Esophagus muscularis mucosa (tissue), 4 donors: ENCODE data around the gene RBM15B.

Experiments
- EP300 ChIP-seq: sonication (generic); formaldehyde crosslinking; IDR thresholded peaks from one replicate; pipeline ENCODE4 v1.6.1; 2017; ENCODE audit warnings: antibody characterized with exemption
- POLR2A ChIP-seq: fragments of 450-650 bp; IDR thresholded peaks from one replicate; pipeline ENCODE4 v1.6.1; 2017; ENCODE audit warnings: antibody characterized with exemption, moderate library complexity, mild to moderate bottlenecking, low read depth
- POLR2AphosphoS5 ChIP-seq, 2 donors: sonication (generic); formaldehyde crosslinking; IDR thresholded peaks; one replicate each; pipeline ENCODE4 v1.6.1; 2017; ENCODE audit warnings: antibody characterized with exemption in 2 of 2
- TF ChIP-seq, protein P1 (sequence below), 3 experiments: fragments of 200-600 bp in 2 of 3; fragments of 450-650 bp in 1 of 3; sonication (generic) in 2 of 3; IDR thresholded peaks; one replicate each; pipeline ENCODE4 v1.5.1; 2017 to 2019; ENCODE audit warnings: antibody characterized with exemption in 3 of 3, mild to moderate bottlenecking in 2 of 3, moderate library complexity in 1 of 3

DNA sequence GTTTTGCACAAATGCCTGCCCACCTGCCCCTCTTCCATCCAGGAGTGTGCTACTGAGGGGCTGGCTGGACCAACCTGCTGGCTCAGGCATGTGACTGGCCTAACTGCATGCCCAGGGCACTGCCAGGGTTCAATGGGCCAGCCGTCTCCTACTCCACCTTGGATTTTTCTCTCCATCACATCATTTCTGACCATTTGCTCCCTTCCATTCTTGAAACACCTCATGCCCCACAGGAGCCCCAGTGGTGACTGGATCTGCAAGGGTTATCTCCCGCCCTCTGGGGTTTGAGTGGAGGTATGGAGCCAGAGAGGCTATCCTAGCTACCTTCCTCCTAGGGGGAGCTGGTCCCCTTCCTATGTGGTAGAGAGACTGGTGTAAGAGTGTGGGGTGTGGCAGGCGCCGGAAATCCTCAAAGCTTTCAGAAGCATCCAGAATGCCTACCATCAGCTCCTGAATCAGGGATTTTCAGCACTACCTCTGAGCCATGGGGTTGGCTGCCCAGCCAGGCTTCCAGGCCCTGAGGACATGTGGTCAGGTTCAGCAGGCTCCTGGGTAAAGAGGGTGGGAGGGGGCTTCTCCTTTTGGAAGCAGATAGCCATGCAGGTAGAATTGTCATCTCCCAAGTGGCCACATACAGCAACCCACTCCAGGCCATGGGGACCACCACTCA, 8.9 kb upstream of the RBM15B start:
- TF ChIP-seq, protein P1, sequence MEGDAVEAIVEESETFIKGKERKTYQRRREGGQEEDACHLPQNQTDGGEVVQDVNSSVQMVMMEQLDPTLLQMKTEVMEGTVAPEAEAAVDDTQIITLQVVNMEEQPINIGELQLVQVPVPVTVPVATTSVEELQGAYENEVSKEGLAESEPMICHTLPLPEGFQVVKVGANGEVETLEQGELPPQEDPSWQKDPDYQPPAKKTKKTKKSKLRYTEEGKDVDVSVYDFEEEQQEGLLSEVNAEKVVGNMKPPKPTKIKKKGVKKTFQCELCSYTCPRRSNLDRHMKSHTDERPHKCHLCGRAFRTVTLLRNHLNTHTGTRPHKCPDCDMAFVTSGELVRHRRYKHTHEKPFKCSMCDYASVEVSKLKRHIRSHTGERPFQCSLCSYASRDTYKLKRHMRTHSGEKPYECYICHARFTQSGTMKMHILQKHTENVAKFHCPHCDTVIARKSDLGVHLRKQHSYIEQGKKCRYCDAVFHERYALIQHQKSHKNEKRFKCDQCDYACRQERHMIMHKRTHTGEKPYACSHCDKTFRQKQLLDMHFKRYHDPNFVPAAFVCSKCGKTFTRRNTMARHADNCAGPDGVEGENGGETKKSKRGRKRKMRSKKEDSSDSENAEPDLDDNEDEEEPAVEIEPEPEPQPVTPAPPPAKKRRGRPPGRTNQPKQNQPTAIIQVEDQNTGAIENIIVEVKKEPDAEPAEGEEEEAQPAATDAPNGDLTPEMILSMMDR (IDR thresholded peaks at IDR 0.05), result no peak
- TF ChIP-seq POLR2AphosphoS5 (IDR thresholded peaks at IDR 0.05) (no peak), POLR2A (no peak), EP300 (no peak)
